Osteoblast (primary cell): Measurements from ENCODE around the gene CARD11. TPM values are rescaled to one million over a fixed set of nuclear protein-coding genes. Genes with fewer than 3 reads are reported as not detected.

Experiments
- DNase-seq: peaks from one replicate; pipeline ENCODE4 v3.0.0; 2011; ENCODE audit warnings: low spot score, mixed read lengths; ENCODE audit not compliant: insufficient read length; ENCODE audit errors: missing footprints
- H2AFZ ChIP-seq: 2 replicates; pipeline ENCODE4 v1.6.0; 2011; ENCODE audit warnings: mild to moderate bottlenecking, low read length
- H3K27ac ChIP-seq: 2 replicates; pipeline ENCODE4 v1.5.1; 2011; ENCODE audit warnings: mild to moderate bottlenecking, low read depth, low read length, moderate library complexity
- H3K27me3 ChIP-seq: 2 replicates; pipeline ENCODE4 v1.6.0; 2012; ENCODE audit warnings: mild to moderate bottlenecking, control low read depth, inconsistent platforms, low read length, moderate library complexity; ENCODE audit not compliant: insufficient read depth
- H3K36me3 ChIP-seq: 2 replicates; pipeline ENCODE4 v1.5.1; 2011; ENCODE audit warnings: mild to moderate bottlenecking, low read length, control low read depth, moderate library complexity; ENCODE audit not compliant: insufficient read depth
- H3K4me1 ChIP-seq: 2 replicates; pipeline ENCODE4 v1.5.1; 2011; ENCODE audit warnings: mild to moderate bottlenecking, low read length, control low read depth, moderate library complexity; ENCODE audit not compliant: insufficient read depth
- H3K4me2 ChIP-seq: 2 replicates; pipeline ENCODE4 v1.6.0; 2011; ENCODE audit warnings: mild to moderate bottlenecking, low read length; ENCODE audit not compliant: insufficient read depth
- H3K4me3 ChIP-seq: fragments of 200-600 bp; sonication (generic); 3 replicates; pipeline ENCODE4 v1.5.1; 2012; ENCODE audit warnings: mild to moderate bottlenecking, low read length, inconsistent platforms; ENCODE audit not compliant: insufficient read depth
- H3K79me2 ChIP-seq: 2 replicates; pipeline ENCODE4 v1.6.0; 2012; ENCODE audit warnings: mild to moderate bottlenecking, low read length, control low read depth, inconsistent platforms; ENCODE audit not compliant: insufficient read depth
- H3K9me3 ChIP-seq: 2 replicates; pipeline ENCODE4 v1.5.1; 2011; ENCODE audit warnings: low read depth, low read length, control low read depth
- H4K20me1 ChIP-seq: 2 replicates; pipeline ENCODE4 v1.6.0; 2012; ENCODE audit warnings: mild to moderate bottlenecking, low read length, control low read depth; ENCODE audit not compliant: insufficient read depth
- total RNA-seq: library from RNA; depleted of rRNA; stranded (reverse); fragments of >200 nt; gene quantifications from 2 replicates; pipeline ENCODE4 v1.2.3, GENCODE V29; 2012
- TF ChIP-seq, protein P1 (sequence below): IDR thresholded peaks from 2 replicates; pipeline ENCODE4 v1.5.1; 2011; ENCODE audit warnings: mild to moderate bottlenecking, low read depth, low read length, moderate library complexity; ENCODE audit errors: extremely low read depth

Gene CARD11
- total RNA-seq, 1 donor = not detected

GRCh38 chr7:3057066-3057420 is 13.4 kb upstream of the CARD11 start:
- Histone ChIP-seq H3K27me3 (peaks cover 11% of the 10 kb centered on the region), H2AFZ (no peak overlapping the region), H3K4me2 (no peak overlapping the region)

GRCh38 chr7:3056234-3057065 is 12.8 kb upstream of the CARD11 start:
- no peaks in the 10 kb centered on the region for H3K36me3 ChIP-seq
- no peak overlapping the region for H2AFZ ChIP-seq
- no peak overlapping the region for H3K4me3 ChIP-seq
- H3K27ac ChIP-seq = no peak overlapping the region
- H3K9me3 ChIP-seq = no peaks in the 10 kb centered on the region
- DNase-seq = no peak
- peaks cover 11% of the 10 kb centered on the region for H3K27me3 ChIP-seq
- TF ChIP-seq, protein P1, sequence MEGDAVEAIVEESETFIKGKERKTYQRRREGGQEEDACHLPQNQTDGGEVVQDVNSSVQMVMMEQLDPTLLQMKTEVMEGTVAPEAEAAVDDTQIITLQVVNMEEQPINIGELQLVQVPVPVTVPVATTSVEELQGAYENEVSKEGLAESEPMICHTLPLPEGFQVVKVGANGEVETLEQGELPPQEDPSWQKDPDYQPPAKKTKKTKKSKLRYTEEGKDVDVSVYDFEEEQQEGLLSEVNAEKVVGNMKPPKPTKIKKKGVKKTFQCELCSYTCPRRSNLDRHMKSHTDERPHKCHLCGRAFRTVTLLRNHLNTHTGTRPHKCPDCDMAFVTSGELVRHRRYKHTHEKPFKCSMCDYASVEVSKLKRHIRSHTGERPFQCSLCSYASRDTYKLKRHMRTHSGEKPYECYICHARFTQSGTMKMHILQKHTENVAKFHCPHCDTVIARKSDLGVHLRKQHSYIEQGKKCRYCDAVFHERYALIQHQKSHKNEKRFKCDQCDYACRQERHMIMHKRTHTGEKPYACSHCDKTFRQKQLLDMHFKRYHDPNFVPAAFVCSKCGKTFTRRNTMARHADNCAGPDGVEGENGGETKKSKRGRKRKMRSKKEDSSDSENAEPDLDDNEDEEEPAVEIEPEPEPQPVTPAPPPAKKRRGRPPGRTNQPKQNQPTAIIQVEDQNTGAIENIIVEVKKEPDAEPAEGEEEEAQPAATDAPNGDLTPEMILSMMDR = no peak
- H3K4me2 ChIP-seq = no peak overlapping the region
- no peaks in the 10 kb centered on the region for H3K4me1 ChIP-seq
- H3K79me2 ChIP-seq = no peaks in the 10 kb centered on the region
- no peaks in the 10 kb centered on the region for H4K20me1 ChIP-seq

More at GRCh38 chr7:3057066-3057420, 13.4 kb upstream of the CARD11 start:
- Histone ChIP-seq H3K4me1 (no peaks in the 10 kb centered on the region), H4K20me1 (no peaks in the 10 kb centered on the region), H3K36me3 (no peaks in the 10 kb centered on the region), H3K4me3 (no peak overlapping the region), H3K9me3 (no peaks in the 10 kb centered on the region), H3K79me2 (no peaks in the 10 kb centered on the region), H3K27ac (no peak overlapping the region)
- no peak for DNase-seq
- TF ChIP-seq, protein P1 = no peak

- Histone ChIP-seq H2AFZ (no peak overlapping the region), H3K79me2 (no peaks in the 10 kb centered on the region), H3K9me3 (no peaks in the 10 kb centered on the region), H3K27ac (no peak overlapping the region), H4K20me1 (no peaks in the 10 kb centered on the region), H3K4me1 (no peaks in the 10 kb centered on the region), H3K27me3 (peaks cover 11% of the 10 kb centered on the region), H3K4me2 (no peak overlapping the region), H3K36me3 (no peaks in the 10 kb centered on the region), H3K4me3 (no peak overlapping the region)
- no peak for DNase-seq
- TF ChIP-seq, protein P1 = no peak
These were observed 12.0 kb upstream of the CARD11 start for GRCh38 chr7:3055626-3056025.

DNA sequence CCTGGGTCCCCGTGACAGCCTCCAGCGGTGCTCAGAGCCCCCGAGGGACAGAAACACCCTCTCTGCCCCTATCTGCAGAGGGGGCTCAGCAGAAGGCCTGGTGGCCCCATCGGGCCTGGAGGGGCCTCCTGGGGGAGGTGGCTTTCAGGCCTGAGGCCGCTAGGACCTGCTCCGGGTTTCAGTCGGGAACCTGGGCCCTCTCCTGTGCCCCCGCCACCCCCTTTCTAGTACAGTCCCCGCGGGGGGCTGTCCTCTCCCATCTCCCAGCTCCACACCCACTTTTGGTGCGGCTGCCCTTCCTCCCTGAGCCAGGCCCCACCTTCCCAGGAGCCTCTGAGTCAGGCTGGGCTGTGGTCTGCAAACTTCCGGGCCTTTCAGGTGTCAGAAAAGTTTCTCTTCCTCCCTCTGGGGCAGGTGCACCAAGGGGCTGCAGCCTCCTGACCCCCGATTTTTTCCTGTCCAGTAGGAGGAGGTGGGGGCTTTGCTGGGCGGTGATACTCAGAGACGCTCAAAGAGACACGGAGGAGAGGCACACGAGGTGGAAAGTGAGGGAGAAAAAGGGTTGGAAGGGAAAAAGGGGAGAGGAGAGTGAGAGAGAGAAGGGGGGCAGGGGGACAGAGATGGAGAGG is 692 bp downstream of the CARD11 start:
- no peak overlapping the region for H2AFZ ChIP-seq
- no peaks in the 10 kb centered on the region for H3K36me3 ChIP-seq
- no peaks in the 10 kb centered on the region for H3K4me1 ChIP-seq
- H3K79me2 ChIP-seq = no peaks in the 10 kb centered on the region
- no peak overlapping the region for H3K4me2 ChIP-seq
- no peak overlapping the region for H3K27ac ChIP-seq
- no peak overlapping the region for H3K4me3 ChIP-seq
- TF ChIP-seq, protein P1 = no peak
- no peaks in the 10 kb centered on the region for H4K20me1 ChIP-seq
- no peaks in the 10 kb centered on the region for H3K9me3 ChIP-seq
- no peaks in the 10 kb centered on the region for H3K27me3 ChIP-seq
- DNase-seq = no peak
